Aorta (tissue), 5 donors: ENCODE data around the gene GCFC2. TPM values are rescaled to one million over a fixed set of nuclear protein-coding genes. Genes with fewer than 3 reads are reported as not detected.
"Not testable (repeated sequence)": the region's sequence is repeated elsewhere in the genome, so short reads cannot be mapped to it uniquely, and the experiment has no call there.

ENCODE experiments used
- ATAC-seq: fragments of 200-7000 bp; cut with Tn5 transposase; one replicate; pipeline ENCODE4 v1.9.1; 2022; ENCODE audit warnings: moderate library complexity; ENCODE audit not compliant: low FRiP score
- DNase-seq, 2 donors: peaks; one replicate each; pipeline ENCODE4 v3.0.0-alpha.2; 2020
- H3K27ac ChIP-seq, 2 donors: one replicate each; pipeline ENCODE4 v1.5.1; 2013; ENCODE audit warnings: low read length in 2 of 2, mild to moderate bottlenecking in 2 of 2, moderate library complexity in 2 of 2, control low read depth in 1 of 2, inconsistent platforms in 1 of 2, low read depth in 1 of 2
- H3K27me3 ChIP-seq, 2 donors: one replicate each; pipeline ENCODE4 v1.6.1; 2013; ENCODE audit warnings: control low read depth in 1 of 2, low read length in 1 of 2, mild to moderate bottlenecking in 1 of 2, moderate library complexity in 1 of 2; ENCODE audit not compliant: insufficient read depth in 2 of 2, control insufficient read depth in 1 of 2
- H3K36me3 ChIP-seq, 2 donors: one replicate each; pipeline ENCODE4 v1.6.1; 2013; ENCODE audit warnings: control low read depth in 1 of 2, low read length in 1 of 2, mild to moderate bottlenecking in 1 of 2; ENCODE audit not compliant: insufficient read depth in 2 of 2, control insufficient read depth in 1 of 2
- H3K4me1 ChIP-seq, 2 donors: one replicate each; pipeline ENCODE4 v1.6.1; 2013; ENCODE audit warnings: low read length in 2 of 2, control low read depth in 1 of 2, mild to moderate bottlenecking in 1 of 2, moderate library complexity in 1 of 2; ENCODE audit not compliant: insufficient read depth in 2 of 2, control insufficient read depth in 1 of 2
- H3K4me3 ChIP-seq, 2 donors: one replicate each; pipeline ENCODE4 v1.5.1; 2013; ENCODE audit warnings: low read length in 2 of 2, control low read depth in 1 of 2, mild to moderate bottlenecking in 1 of 2
- H3K9me3 ChIP-seq: one replicate; pipeline ENCODE4 v1.6.1; 2013; ENCODE audit warnings: mild to moderate bottlenecking, low read length; ENCODE audit not compliant: control insufficient read depth
- WGBS, 2 donors: extraction: QIAGEN DNeasy Blood & Tissue Kit; methylation state at CpG; one replicate each; pipeline ENCODE4 v1.1.7; 2013; 5-methylcytosine and 5-hydroxymethylcytosine counted together
- intact Hi-C, 2 donors: fragments of 100-400 bp; cut with DNase I; formaldehyde crosslinking; loops; one replicate each; pipeline versions ENCODE4 v1.14.2 to v1.15.0; 2022
- polyA plus RNA-seq, 2 donors: library from polyadenylated mRNA; stranded (reverse); fragments of 200-250 nt; gene quantifications; one replicate each; pipeline ENCODE4 v1.2.3, GENCODE V29; 2013
- total RNA-seq, 2 donors: library from RNA; stranded (reverse); fragmentation: NEBNext Ultra II Directional; extraction: Animal tissue kit (Norgen Biotek cat#: 25700); gene quantifications; one replicate each; pipeline ENCODE4 v1.2.1, GENCODE V29; 2021
- donor health status: healthy with polysubstance abuse.
- donor health status: Bipolar disorder and iron deficiency.
- donor health status: DM: no; HTN: no; CAD: no.
- donor health status: DM: no; HTN: no; CAD: no.
- donor health status: DM: yes; HTN: yes; CAD: no.

Gene GCFC2
- total and polyA plus RNA-seq, 4 donors: 16.8 to 25.9 (median 21.1) TPM

- H3K36me3 ChIP-seq, intact Hi-C loops, H3K4me1 ChIP-seq: not testable (repeated sequence)
These were observed 35.3 kb downstream of the GCFC2 start for GRCh38 chr2:75675423-75675822.

GRCh38 chr2:75667884-75668283 lies 42.8 kb downstream of the GCFC2 start:
- no peak overlapping the region for H3K27ac ChIP-seq
- H3K27me3 ChIP-seq: no peaks in the 10 kb centered on the region
- H3K4me3 ChIP-seq: no peak overlapping the region
- intact Hi-C loops: no loop called here
- H3K36me3 ChIP-seq: peaks cover 2 to 3% of the 10 kb centered on the region in 2 donors
- H3K9me3 ChIP-seq: no peaks in the 10 kb centered on the region
- H3K4me1 ChIP-seq: no peaks in the 10 kb centered on the region
- 73 to 76% methylated on average over 2 of the region's 2 CpGs for WGBS, 2 donors
- no peak for ATAC-seq
- DNase-seq: no peak

More at GRCh38 chr2:75675423-75675822, 35.3 kb downstream of the GCFC2 start:
- not testable (repeated sequence) for H3K9me3 ChIP-seq, H3K27ac ChIP-seq, H3K4me3 ChIP-seq, H3K27me3 ChIP-seq, DNase-seq, ATAC-seq
- WGBS, 2 donors: 62 to 71% methylated on average over 4 of the region's 4 CpGs

GRCh38 chr2:75666911-75667310 lies 43.8 kb downstream of the GCFC2 start:
- DNase-seq (no peak), ATAC-seq (no peak)
- Histone ChIP-seq H3K36me3 (peaks cover 2 to 3% of the 10 kb centered on the region in 2 donors), H3K27ac (no peak overlapping the region), H3K9me3 (no peaks in the 10 kb centered on the region), H3K4me1 (no peaks in the 10 kb centered on the region), H3K27me3 (no peaks in the 10 kb centered on the region), H3K4me3 (no peak overlapping the region)
- intact Hi-C loops: no loop called here
- 56 to 64% methylated on average over 6 of the region's 6 CpGs for WGBS, 2 donors

- no peaks in the 10 kb centered on the region for H3K9me3 ChIP-seq
- no peaks in the 10 kb centered on the region for H3K27me3 ChIP-seq
- H3K4me1 ChIP-seq: no peaks in the 10 kb centered on the region
- DNase-seq (no peak), ATAC-seq (no peak)
- no peak overlapping the region for H3K4me3 ChIP-seq
- H3K36me3 ChIP-seq: peaks cover 7% of the 10 kb centered on the region in 2 donors
- no peak overlapping the region for H3K27ac ChIP-seq
- intact Hi-C loops: no loop called here
These were observed 52.9 kb downstream of the GCFC2 start for GRCh38 chr2:75657798-75658197.

- 87 to 89% methylated on average over 1 of the region's 1 CpG for WGBS, 2 donors
- intact Hi-C loops: no loop called here
These were observed 54.2 kb downstream of the GCFC2 start for GRCh38 chr2:75656563-75656962.

GRCh38 chr2:75655861-75656260 lies 54.9 kb downstream of the GCFC2 start:
- Histone ChIP-seq H3K4me1 (no peaks in the 10 kb centered on the region), H3K27me3 (no peaks in the 10 kb centered on the region), H3K4me3 (no peak overlapping the region), H3K27ac (no peak overlapping the region), H3K9me3 (no peaks in the 10 kb centered on the region), H3K36me3 (peaks cover 7 to 9% of the 10 kb centered on the region in 2 donors)
- WGBS, 2 donors: 89 to 92% methylated on average over 1 of the region's 1 CpG
- intact Hi-C loops: no loop called here
- no peak for DNase-seq
- no peak for ATAC-seq

More at GRCh38 chr2:75656563-75656962, 54.2 kb downstream of the GCFC2 start:
- Histone ChIP-seq H3K4me3 (no peak overlapping the region), H3K4me1 (no peaks in the 10 kb centered on the region), H3K27me3 (no peaks in the 10 kb centered on the region), H3K9me3 (no peaks in the 10 kb centered on the region), H3K36me3 (peaks cover 7% of the 10 kb centered on the region in 2 donors), H3K27ac (no peak overlapping the region)
- ATAC-seq (no peak), DNase-seq (no peak)

GRCh38 chr2:75654012-75654411 lies 56.7 kb downstream of the GCFC2 start:
- 96 to 98% methylated on average over 2 of the region's 2 CpGs for WGBS, 2 donors
- intact Hi-C loops: no loop called here
- H3K4me3 ChIP-seq: no peak overlapping the region
- no peaks in the 10 kb centered on the region for H3K27me3 ChIP-seq
- peaks cover 11 to 13% of the 10 kb centered on the region in 2 donors for H3K36me3 ChIP-seq
- H3K4me1 ChIP-seq: no peaks in the 10 kb centered on the region
- H3K9me3 ChIP-seq: no peaks in the 10 kb centered on the region
- DNase-seq (no peak), ATAC-seq (no peak)
- no peak overlapping the region for H3K27ac ChIP-seq

GRCh38 chr2:75647771-75648170 lies 62.9 kb downstream of the GCFC2 start:
- WGBS, 2 donors: 55 to 67% methylated on average over 3 of the region's 3 CpGs
- intact Hi-C loops: no loop called here
- H3K27me3 ChIP-seq: no peaks in the 10 kb centered on the region

GRCh38 chr2:75646583-75647425 lies 63.9 kb downstream of the GCFC2 start, which contains the start of gene MRPL19:
Gene MRPL19, plus strand, starts transcription at chr2:75646783. Its CDS starts 25 bp downstream, at chr2:75646808.
- no peaks in the 10 kb centered on the region for H3K27me3 ChIP-seq
- no peak within 1 kb of the TSS for H3K27ac ChIP-seq
- ATAC-seq (peak; percentile 95), DNase-seq (peak; percentile 88 to 92)
- intact Hi-C loops: no loop called here
- no peaks in the 10 kb centered on the region for H3K4me1 ChIP-seq
- peaks cover 4 to 7% of the 10 kb centered on the region in 2 donors for H3K36me3 ChIP-seq
- peak within 1 kb of the TSS; percentile 76 to 90 for H3K4me3 ChIP-seq
- no peaks in the 10 kb centered on the region for H3K9me3 ChIP-seq
- 0 to 1% methylated on average over 59 to 60 of the region's 60 CpGs for WGBS, 2 donors

More at GRCh38 chr2:75647771-75648170, 62.9 kb downstream of the GCFC2 start:
- H3K4me1 ChIP-seq: no peaks in the 10 kb centered on the region
- peaks cover 4 to 7% of the 10 kb centered on the region in 2 donors for H3K36me3 ChIP-seq
- no peaks in the 10 kb centered on the region for H3K9me3 ChIP-seq
- no peak overlapping the region for H3K27ac ChIP-seq
- DNase-seq (no peak), ATAC-seq (no peak)
- peak overlapping the region; percentile 76 to 90 for H3K4me3 ChIP-seq
